ENCODE results near the gene PAPPA. TPM values are rescaled to one million over a fixed set of nuclear protein-coding genes. Genes with fewer than 3 reads are reported as not detected.

Gene PAPPA
- polyA plus RNA-seq, 1 donor from 2014 or later = 0.41 TPM

- H3K4me3 ChIP-seq (ENCODE audit: low read length) = no peak overlapping the region
- H3K9ac ChIP-seq (ENCODE audit: low read length) = no peak overlapping the region
- H3K27me3 ChIP-seq (ENCODE audit: insufficient read depth, low read depth, low read length) = no peaks in the 10 kb centered on the region
- no peak overlapping the region for H3K27ac ChIP-seq (ENCODE audit: low read length)
- no peak overlapping the region for H3K4me2 ChIP-seq (ENCODE audit: low read length)
- H4K20me1 ChIP-seq (ENCODE audit: insufficient read depth) = no peaks in the 10 kb centered on the region
- no peaks in the 10 kb centered on the region for H3F3A ChIP-seq (ENCODE audit: insufficient read depth, low read length, poor library complexity, severe bottlenecking)
- H3K36me3 ChIP-seq (ENCODE audit: insufficient read depth, low read length) = no peaks in the 10 kb centered on the region
- TF ChIP-seq REST (IDR thresholded peaks at IDR 0.05; ENCODE audit: borderline replicate concordance) = no peak
- TF ChIP-seq SMC3 (conservative IDR thresholded peaks at IDR 0.05; ENCODE audit: poor library complexity) = no peak
- TF ChIP-seq TAF1 (IDR thresholded peaks at IDR 0.05; ENCODE audit: low read depth) = no peak
- no peak for TF ChIP-seq RAD21 (conservative IDR thresholded peaks at IDR 0.05)
- TF ChIP-seq EZH2 (IDR thresholded peaks at IDR 0.05; ENCODE audit: borderline replicate concordance, insufficient read depth, low read length, poor library complexity, severe bottlenecking) = no peak
- TF ChIP-seq POLR2AphosphoS5 (IDR thresholded peaks at IDR 0.05) = no peak
- no peak for TF ChIP-seq EP300 (conservative IDR thresholded peaks at IDR 0.05; ENCODE audit: poor library complexity, severe bottlenecking)
- H3K9me2 ChIP-seq (ENCODE audit: insufficient read depth, low read length) = no peaks in the 10 kb centered on the region
- H3K79me2 ChIP-seq (replicated peaks; ENCODE audit: insufficient read depth, low read length) = no peaks in the 10 kb centered on the region
- no peak overlapping the region for H2AFZ ChIP-seq (ENCODE audit: low read depth, low read length)
- H3K9me3 ChIP-seq (ENCODE audit: low read length) = no peaks in the 10 kb centered on the region
These were observed 208.0 kb downstream of the PAPPA start for GRCh38 chr9:116361547-116361946.

DNA sequence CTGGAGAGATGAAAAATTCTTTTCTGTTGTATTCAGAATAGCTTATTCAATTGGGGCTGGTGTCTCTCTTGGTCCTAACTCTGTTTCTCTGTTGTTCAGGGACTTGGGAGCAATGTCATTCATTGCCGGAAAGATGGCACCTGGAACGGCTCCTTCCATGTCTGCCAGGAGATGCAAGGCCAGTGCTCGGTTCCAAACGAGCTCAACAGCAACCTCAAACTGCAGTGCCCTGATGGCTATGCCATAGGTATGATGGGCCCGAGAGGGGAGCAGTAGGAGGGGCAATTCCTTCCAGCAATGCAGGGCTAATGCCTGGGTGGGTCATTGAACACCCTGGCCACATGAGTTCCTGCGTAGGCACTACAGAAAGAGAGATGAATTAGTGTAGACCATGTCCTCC is 208.9 kb downstream of the PAPPA start:
- Histone ChIP-seq H3K79me2 (replicated peaks; ENCODE audit: insufficient read depth, low read length) (no peaks in the 10 kb centered on the region), H2AFZ (ENCODE audit: low read depth, low read length) (no peak overlapping the region), H3K27ac (ENCODE audit: low read length) (no peak overlapping the region), H3K9me2 (ENCODE audit: insufficient read depth, low read length) (no peaks in the 10 kb centered on the region), H3K27me3 (ENCODE audit: insufficient read depth, low read depth, low read length) (no peaks in the 10 kb centered on the region), H4K20me1 (ENCODE audit: insufficient read depth) (no peaks in the 10 kb centered on the region), H3K9me3 (ENCODE audit: low read length) (no peaks in the 10 kb centered on the region), H3K9ac (ENCODE audit: low read length) (no peak overlapping the region), H3F3A (ENCODE audit: insufficient read depth, low read length, poor library complexity, severe bottlenecking) (no peaks in the 10 kb centered on the region), H3K4me3 (ENCODE audit: low read length) (no peak overlapping the region), H3K4me2 (ENCODE audit: low read length) (no peak overlapping the region), H3K36me3 (ENCODE audit: insufficient read depth, low read length) (no peaks in the 10 kb centered on the region)
- TF ChIP-seq EP300 (conservative IDR thresholded peaks at IDR 0.05; ENCODE audit: poor library complexity, severe bottlenecking) (no peak), RAD21 (conservative IDR thresholded peaks at IDR 0.05) (no peak), REST (IDR thresholded peaks at IDR 0.05; ENCODE audit: borderline replicate concordance) (no peak), SMC3 (conservative IDR thresholded peaks at IDR 0.05; ENCODE audit: poor library complexity) (no peak), EZH2 (IDR thresholded peaks at IDR 0.05; ENCODE audit: borderline replicate concordance, insufficient read depth, low read length, poor library complexity, severe bottlenecking) (no peak), MXI1 (conservative IDR thresholded peaks at IDR 0.05; ENCODE audit: poor library complexity, severe bottlenecking) (no peak), TAF1 (IDR thresholded peaks at IDR 0.05; ENCODE audit: low read depth) (no peak), POLR2AphosphoS5 (IDR thresholded peaks at IDR 0.05) (no peak)
- TF ChIP-seq, protein P1, sequence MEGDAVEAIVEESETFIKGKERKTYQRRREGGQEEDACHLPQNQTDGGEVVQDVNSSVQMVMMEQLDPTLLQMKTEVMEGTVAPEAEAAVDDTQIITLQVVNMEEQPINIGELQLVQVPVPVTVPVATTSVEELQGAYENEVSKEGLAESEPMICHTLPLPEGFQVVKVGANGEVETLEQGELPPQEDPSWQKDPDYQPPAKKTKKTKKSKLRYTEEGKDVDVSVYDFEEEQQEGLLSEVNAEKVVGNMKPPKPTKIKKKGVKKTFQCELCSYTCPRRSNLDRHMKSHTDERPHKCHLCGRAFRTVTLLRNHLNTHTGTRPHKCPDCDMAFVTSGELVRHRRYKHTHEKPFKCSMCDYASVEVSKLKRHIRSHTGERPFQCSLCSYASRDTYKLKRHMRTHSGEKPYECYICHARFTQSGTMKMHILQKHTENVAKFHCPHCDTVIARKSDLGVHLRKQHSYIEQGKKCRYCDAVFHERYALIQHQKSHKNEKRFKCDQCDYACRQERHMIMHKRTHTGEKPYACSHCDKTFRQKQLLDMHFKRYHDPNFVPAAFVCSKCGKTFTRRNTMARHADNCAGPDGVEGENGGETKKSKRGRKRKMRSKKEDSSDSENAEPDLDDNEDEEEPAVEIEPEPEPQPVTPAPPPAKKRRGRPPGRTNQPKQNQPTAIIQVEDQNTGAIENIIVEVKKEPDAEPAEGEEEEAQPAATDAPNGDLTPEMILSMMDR (IDR thresholded peaks at IDR 0.05; ENCODE audit: poor library complexity, severe bottlenecking) = no peak
